Measurements from ENCODE around the gene NAALADL1. TPM values are rescaled to one million over a fixed set of nuclear protein-coding genes. Genes with fewer than 3 reads are reported as not detected.

The NAALADL1 gene
- total and polyA plus RNA-seq, 9 of the 15 experiments (the other 6 are each of a cell fraction or from before 2014, with no cell fraction given), result 0.06 to 0.72 (median 0.22) TPM; not detected in 4

- peak; percentile 31; the same call in 1 of the 2 replicates for TF ChIP-seq MGA (IDR thresholded peaks at IDR 0.05)
- peak in 1 of 2 experiments; percentile 65; a peak in 1 of 4 replicates for TF ChIP-seq HDAC1 (IDR thresholded peaks at IDR 0.05)
- peak; percentile 52 for TF ChIP-seq ZNF511 (CRISPR knock-in tag; IDR thresholded peaks at IDR 0.05)
- no peak for TF ChIP-seq ZNF592 (IDR thresholded peaks at IDR 0.05)
- TF ChIP-seq KLF10 (CRISPR knock-in tag; IDR thresholded peaks at IDR 0.05), result no peak
- peak; percentile 90; the same call in 1 of the 2 replicates for TF ChIP-seq LCOR (CRISPR knock-in tag; IDR thresholded peaks at IDR 0.05)
- peak; percentile 84 for TF ChIP-seq SP1 (CRISPR knock-in tag; IDR thresholded peaks at IDR 0.05)
- TF ChIP-seq CTBP1 (IDR thresholded peaks at IDR 0.05; ENCODE audit: borderline replicate concordance), result peak; percentile 90
- no peak for TF ChIP-seq ZNF57 (CRISPR knock-in tag; IDR thresholded peaks at IDR 0.05)
- peak; percentile 77 for TF ChIP-seq RBBP5 (IDR thresholded peaks at IDR 0.05; ENCODE audit: borderline replicate concordance, insufficient read depth, low read length, poor library complexity, severe bottlenecking)
- TF ChIP-seq SNRNP70 (optimal IDR thresholded peaks at IDR 0.05; ENCODE audit: low read depth, low read length), result no peak
These were observed 17.3 kb downstream of the NAALADL1 start, which contains the start of gene SAC3D1 (continued) for GRCh38 chr11:65040847-65041622.

All from K562 (cell line).